ENCODE data around the gene LDLRAD4. TPM values are rescaled to one million over a fixed set of nuclear protein-coding genes. Genes with fewer than 3 reads are reported as not detected.

Gene LDLRAD4
- total RNA-seq, 1 donor from 2014 or later, result 34.1 TPM

GRCh38 chr18:13550418-13551304, 332.1 kb downstream of the LDLRAD4 start:
- DNase-seq (ENCODE audit: low spot score), result no peak
- H3K4me1 Mint-ChIP-seq (ENCODE audit: unreplicated experiment), result no peaks in the 10 kb centered on the region
- H3K27ac Mint-ChIP-seq (ENCODE audit: unreplicated experiment), result no peak overlapping the region
- peaks cover 3% of the 10 kb centered on the region for H3K36me3 Mint-ChIP-seq (ENCODE audit: low read depth, unreplicated experiment)
- no peak for TF ChIP-seq CTCF (IDR thresholded peaks at IDR 0.05; ENCODE audit: unreplicated experiment)
- H3K9me3 Mint-ChIP-seq (ENCODE audit: unreplicated experiment), result no peaks in the 10 kb centered on the region
- H3K27me3 Mint-ChIP-seq (ENCODE audit: unreplicated experiment), result no peaks in the 10 kb centered on the region
- H3K4me3 Mint-ChIP-seq (ENCODE audit: unreplicated experiment), result no peak overlapping the region

GRCh38 chr18:13551305-13551603, 332.7 kb downstream of the LDLRAD4 start:
- peaks cover 3% of the 10 kb centered on the region for H3K36me3 Mint-ChIP-seq (ENCODE audit: low read depth, unreplicated experiment)
- H3K4me3 Mint-ChIP-seq (ENCODE audit: unreplicated experiment), result no peak overlapping the region
- no peak for TF ChIP-seq CTCF (IDR thresholded peaks at IDR 0.05; ENCODE audit: unreplicated experiment)
- H3K9me3 Mint-ChIP-seq (ENCODE audit: unreplicated experiment), result no peaks in the 10 kb centered on the region
- H3K27ac Mint-ChIP-seq (ENCODE audit: unreplicated experiment), result no peak overlapping the region
- H3K4me1 Mint-ChIP-seq (ENCODE audit: unreplicated experiment), result no peaks in the 10 kb centered on the region
- peaks cover 1% of the 10 kb centered on the region for H3K27me3 Mint-ChIP-seq (ENCODE audit: unreplicated experiment)
- no peak for DNase-seq (ENCODE audit: low spot score)

DNA sequence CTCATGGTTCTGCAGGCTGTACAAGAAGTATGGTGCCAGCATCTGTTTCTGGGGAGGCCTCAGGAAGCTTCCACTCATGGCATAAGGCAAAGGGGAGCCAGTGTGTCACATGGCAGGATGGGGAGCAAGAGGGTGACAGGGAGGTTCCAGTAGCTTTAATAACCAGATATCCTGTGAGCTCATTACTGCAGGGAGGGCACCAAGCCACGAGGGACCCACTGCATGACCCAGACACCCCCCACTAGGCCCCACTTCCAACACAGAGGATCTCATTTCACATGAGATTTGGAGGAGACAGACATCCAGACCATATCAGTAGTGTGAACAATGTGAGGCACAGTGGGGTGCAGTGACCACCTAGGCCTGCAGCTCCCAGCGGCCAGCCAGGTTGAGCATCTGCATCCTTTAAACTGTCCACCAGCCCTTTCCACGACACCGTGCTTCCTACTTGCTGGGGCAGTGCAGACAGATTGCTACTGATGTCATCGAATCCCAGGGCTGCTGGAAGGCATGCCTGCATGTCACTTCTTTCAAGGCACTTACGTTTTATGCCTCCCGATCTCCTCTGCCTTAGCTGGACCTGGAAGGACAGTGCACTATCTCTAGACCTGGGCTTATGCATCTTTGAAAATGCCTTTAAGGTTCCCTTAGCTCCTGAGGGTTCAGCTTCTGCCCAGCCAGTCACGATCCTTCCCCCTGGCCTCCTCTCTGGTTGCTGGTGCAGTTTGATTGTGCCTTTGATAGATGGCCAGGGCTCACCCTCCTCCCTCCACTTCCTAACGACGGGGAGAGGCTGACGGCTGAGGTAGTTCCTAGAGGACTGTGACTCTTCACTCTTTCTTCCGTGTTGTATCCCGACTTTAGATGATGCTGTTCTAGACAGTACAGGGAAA, 333.5 kb downstream of the LDLRAD4 start:
- Mint-ChIP-seq H3K36me3 (ENCODE audit: low read depth, unreplicated experiment) (peaks cover 3% of the 10 kb centered on the region), H3K27ac (ENCODE audit: unreplicated experiment) (no peak overlapping the region), H3K4me3 (ENCODE audit: unreplicated experiment) (no peak overlapping the region), H3K9me3 (ENCODE audit: unreplicated experiment) (no peaks in the 10 kb centered on the region), H3K4me1 (ENCODE audit: unreplicated experiment) (no peaks in the 10 kb centered on the region), H3K27me3 (ENCODE audit: unreplicated experiment) (peaks cover 1% of the 10 kb centered on the region)
- no peak for DNase-seq (ENCODE audit: low spot score)
- no peak for TF ChIP-seq CTCF (IDR thresholded peaks at IDR 0.05; ENCODE audit: unreplicated experiment)

GRCh38 chr18:13553449-13553848, 334.9 kb downstream of the LDLRAD4 start:
- no peak for TF ChIP-seq CTCF (IDR thresholded peaks at IDR 0.05; ENCODE audit: unreplicated experiment)
- Mint-ChIP-seq H3K9me3 (ENCODE audit: unreplicated experiment) (no peaks in the 10 kb centered on the region), H3K4me3 (ENCODE audit: unreplicated experiment) (no peak overlapping the region), H3K36me3 (ENCODE audit: low read depth, unreplicated experiment) (no peaks in the 10 kb centered on the region), H3K27ac (ENCODE audit: unreplicated experiment) (no peak overlapping the region), H3K4me1 (ENCODE audit: unreplicated experiment) (no peaks in the 10 kb centered on the region), H3K27me3 (ENCODE audit: unreplicated experiment) (peaks cover 1% of the 10 kb centered on the region)
- no peak for DNase-seq (ENCODE audit: low spot score)
